Ascending aorta (tissue), 2 donors: Measurements from ENCODE around the gene PIP5K1A. TPM values are rescaled to one million over a fixed set of nuclear protein-coding genes. Genes with fewer than 3 reads are reported as not detected.

Source experiments
- DNase-seq, 2 donors: peaks; one replicate each; pipeline ENCODE4 v3.0.0-alpha.2; 2019; ENCODE audit warnings: low spot score in 2 of 2
- H3K27ac ChIP-seq, 2 donors: fragments of 200-600 bp; sonication (generic); one replicate each; pipeline ENCODE4 v1.5.1; 2016 to 2017; ENCODE audit warnings: mild to moderate bottlenecking in 1 of 2
- H3K27me3 ChIP-seq: fragments of 200-600 bp; sonication (generic); one replicate; pipeline ENCODE4 v1.5.1; 2017
- H3K36me3 ChIP-seq, 2 donors: fragments of 200-600 bp; sonication (generic); one replicate each; pipeline ENCODE4 v1.5.1; 2016
- H3K4me1 ChIP-seq, 2 donors: fragments of 200-600 bp; sonication (generic); one replicate each; pipeline ENCODE4 v1.5.1; 2016 to 2017; ENCODE audit warnings: mild to moderate bottlenecking in 1 of 2
- H3K4me3 ChIP-seq, 2 donors: fragments of 200-600 bp; sonication (generic); one replicate each; pipeline ENCODE4 v1.5.1; 2016 to 2017; ENCODE audit warnings: mild to moderate bottlenecking in 1 of 2
- H3K9me3 ChIP-seq, 2 donors: fragments of 200-600 bp; sonication (generic); one replicate each; pipeline ENCODE4 v1.5.1; 2016
- intact Hi-C: fragments of 100-400 bp; cut with DNase I; formaldehyde crosslinking; loops from one replicate; pipeline ENCODE4 v1.15.1; 2023
- total RNA-seq: library from RNA; depleted of rRNA; stranded (reverse); fragments of >200 nt; gene quantifications from one replicate; pipeline ENCODE4 v1.1.0, GENCODE V29; 2016
- TF ChIP-seq, protein P1 (sequence below), 3 experiments: fragments of 200-600 bp in 2 of 3; fragments of 450-650 bp in 1 of 3; sonication (generic) in 2 of 3; IDR thresholded peaks; one replicate each; pipeline ENCODE4 v1.5.1; 2016 to 2019; ENCODE audit warnings: antibody characterized with exemption in 3 of 3, mild to moderate bottlenecking in 1 of 3, moderate library complexity in 1 of 3

PIP5K1A gene
- total RNA-seq, 1 donor from 2014 or later, result 36.5 TPM

DNA sequence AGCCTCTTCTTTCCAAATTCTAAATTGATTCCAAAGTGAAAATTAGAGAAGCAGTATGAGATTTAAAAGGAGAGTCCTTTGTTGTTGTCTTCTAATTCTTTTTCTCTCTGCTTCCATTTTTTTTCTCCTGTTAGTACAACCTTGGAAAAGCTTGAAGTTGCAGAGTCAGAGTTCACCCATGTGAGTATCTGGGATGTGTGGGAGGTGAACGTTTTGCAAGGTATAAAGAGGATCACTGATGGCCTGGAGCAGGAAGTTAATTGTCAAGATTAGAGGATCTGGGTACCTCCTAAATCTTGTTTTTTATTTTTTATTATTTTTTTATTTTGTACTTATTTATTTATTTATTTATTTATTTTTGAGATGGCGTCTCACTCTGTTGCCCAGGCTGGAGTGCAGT, 48.4 kb downstream of the PIP5K1A start:
- no peak for DNase-seq
- H3K36me3 ChIP-seq, result peaks cover 73 to 75% of the 10 kb centered on the region in 2 donors
- no peaks in the 10 kb centered on the region for H3K9me3 ChIP-seq
- TF ChIP-seq, protein P1, sequence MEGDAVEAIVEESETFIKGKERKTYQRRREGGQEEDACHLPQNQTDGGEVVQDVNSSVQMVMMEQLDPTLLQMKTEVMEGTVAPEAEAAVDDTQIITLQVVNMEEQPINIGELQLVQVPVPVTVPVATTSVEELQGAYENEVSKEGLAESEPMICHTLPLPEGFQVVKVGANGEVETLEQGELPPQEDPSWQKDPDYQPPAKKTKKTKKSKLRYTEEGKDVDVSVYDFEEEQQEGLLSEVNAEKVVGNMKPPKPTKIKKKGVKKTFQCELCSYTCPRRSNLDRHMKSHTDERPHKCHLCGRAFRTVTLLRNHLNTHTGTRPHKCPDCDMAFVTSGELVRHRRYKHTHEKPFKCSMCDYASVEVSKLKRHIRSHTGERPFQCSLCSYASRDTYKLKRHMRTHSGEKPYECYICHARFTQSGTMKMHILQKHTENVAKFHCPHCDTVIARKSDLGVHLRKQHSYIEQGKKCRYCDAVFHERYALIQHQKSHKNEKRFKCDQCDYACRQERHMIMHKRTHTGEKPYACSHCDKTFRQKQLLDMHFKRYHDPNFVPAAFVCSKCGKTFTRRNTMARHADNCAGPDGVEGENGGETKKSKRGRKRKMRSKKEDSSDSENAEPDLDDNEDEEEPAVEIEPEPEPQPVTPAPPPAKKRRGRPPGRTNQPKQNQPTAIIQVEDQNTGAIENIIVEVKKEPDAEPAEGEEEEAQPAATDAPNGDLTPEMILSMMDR (IDR thresholded peaks at IDR 0.05), result no peak
- no peaks in the 10 kb centered on the region for H3K27me3 ChIP-seq
- no peak overlapping the region for H3K27ac ChIP-seq
- no peak overlapping the region for H3K4me3 ChIP-seq
- intact Hi-C loops, result no loop called here
- H3K4me1 ChIP-seq, result no peaks in the 10 kb centered on the region

DNA sequence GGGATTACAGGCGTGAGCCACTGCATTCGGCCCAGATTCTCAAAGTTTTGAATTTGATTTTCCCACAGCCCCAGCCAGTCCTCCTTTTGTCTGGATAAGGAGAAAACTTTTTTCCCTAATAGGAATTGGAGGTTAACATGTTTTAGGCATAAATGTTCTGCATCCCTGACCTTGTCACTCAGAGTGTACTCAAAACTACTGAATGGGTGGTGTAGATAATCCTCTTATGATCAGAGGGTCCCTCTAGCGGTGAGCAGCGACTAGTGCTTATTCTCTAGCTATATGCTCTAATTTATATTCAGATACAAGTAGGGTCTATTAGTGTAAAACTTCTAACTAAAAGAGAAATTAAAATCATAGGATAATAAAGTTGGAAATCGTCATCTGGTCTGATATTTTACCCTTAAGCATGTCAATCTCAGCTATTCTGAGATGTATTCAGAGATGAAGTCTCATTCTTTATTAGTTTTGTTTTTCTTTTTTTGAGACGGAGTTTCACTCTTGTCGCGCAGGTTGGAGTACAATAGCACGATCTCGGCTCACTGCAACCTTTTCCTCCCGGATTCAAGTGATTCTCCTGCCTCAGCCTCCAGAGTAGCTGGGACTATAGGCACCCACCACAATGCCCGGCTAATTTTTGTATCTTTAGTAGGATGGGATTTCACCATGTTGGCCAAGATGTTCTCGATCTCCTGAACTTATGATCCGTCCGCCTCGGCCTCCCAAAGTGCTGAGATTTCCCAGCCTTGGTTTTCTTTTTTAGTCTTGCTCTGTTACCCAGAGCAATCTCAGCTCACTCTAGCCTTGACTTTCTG, 53.5 kb downstream of the PIP5K1A start:
- peaks cover 28 to 30% of the 10 kb centered on the region in 2 donors for H3K36me3 ChIP-seq
- H3K27me3 ChIP-seq, result no peaks in the 10 kb centered on the region
- H3K27ac ChIP-seq, result no peak overlapping the region
- intact Hi-C loops, result no loop called here
- TF ChIP-seq, protein P1 (IDR thresholded peaks at IDR 0.05), result peak; percentile 67 to 82 (median 82)
- no peaks in the 10 kb centered on the region for H3K9me3 ChIP-seq
- H3K4me1 ChIP-seq, result peaks cover 0 to 7% of the 10 kb centered on the region in 2 donors
- DNase-seq, result peak in 1 of 2 donors; percentile 82
- no peak overlapping the region for H3K4me3 ChIP-seq

DNA sequence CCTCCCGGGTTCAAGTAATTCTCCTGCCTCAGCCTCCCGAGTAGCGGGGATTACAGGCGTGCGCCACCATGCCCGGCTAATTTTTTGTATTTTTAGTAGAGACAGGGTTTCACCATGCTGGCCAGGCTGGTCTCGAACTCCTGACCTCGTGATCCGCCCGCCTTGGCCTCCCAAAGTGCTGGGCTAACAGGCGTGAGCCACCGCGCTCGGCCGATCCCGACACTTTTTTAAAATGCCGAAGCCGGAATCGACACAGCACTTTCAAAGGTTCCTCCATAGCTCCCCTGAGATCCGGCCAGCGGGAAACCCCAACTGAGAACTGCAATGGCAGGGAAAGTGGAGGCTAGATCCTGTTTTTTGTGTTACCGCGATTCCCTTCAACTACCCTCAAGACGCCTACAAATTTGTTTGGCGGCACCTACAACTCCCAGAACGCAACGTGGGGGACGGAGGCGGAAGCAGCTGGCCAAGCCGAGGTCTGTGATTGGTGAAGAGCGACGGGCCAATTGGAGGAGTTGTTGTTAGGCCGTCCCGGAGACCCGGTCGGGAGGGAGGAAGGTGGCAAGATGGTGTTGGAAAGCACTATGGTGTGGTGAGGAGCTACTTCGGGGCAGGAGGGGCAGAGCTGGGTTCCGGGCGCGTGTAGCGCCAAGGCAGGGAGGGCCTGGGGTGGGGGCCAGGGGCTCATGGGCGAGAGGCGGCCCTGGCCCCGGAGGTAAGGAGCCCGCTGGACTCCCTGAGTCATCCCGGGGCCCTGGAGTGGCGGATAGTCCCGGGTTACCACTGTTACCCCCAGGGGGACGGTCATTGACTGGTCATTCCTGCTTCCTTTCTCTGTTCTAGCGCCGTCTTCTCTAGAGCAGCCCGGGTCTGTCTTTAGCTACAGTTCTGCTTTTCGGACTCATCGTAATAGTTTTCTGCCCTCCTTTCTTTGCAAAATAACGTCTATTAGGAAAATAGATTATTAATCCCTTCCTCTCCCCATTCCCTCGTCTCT, 56.2 kb downstream of the PIP5K1A start, which contains the start of gene PSMD4:
PSMD4 (plus strand) TSS at position 518 of the 997 bp plus-strand sequence; CDS start at position 567, 49 bp downstream.
- peaks cover 3 to 4% of the 10 kb centered on the region in 2 donors for H3K36me3 ChIP-seq
- H3K27ac ChIP-seq, result peak within 1 kb of the TSS; percentile 88 to 89
- intact Hi-C loops, result loop anchor here (1.0 kb wide), 2 partner anchors 28 to 56 kb away; partner anchors contain the start of genes PIP5K1A and ZNF687
- peak within 1 kb of the TSS; percentile 81 to 82 for H3K4me3 ChIP-seq
- H3K4me1 ChIP-seq, result peaks cover 0 to 7% of the 10 kb centered on the region in 2 donors
- TF ChIP-seq, protein P1 (IDR thresholded peaks at IDR 0.05), result no peak
- DNase-seq, result peak; percentile 79 to 97
- H3K27me3 ChIP-seq, result no peaks in the 10 kb centered on the region
- no peaks in the 10 kb centered on the region for H3K9me3 ChIP-seq

DNA sequence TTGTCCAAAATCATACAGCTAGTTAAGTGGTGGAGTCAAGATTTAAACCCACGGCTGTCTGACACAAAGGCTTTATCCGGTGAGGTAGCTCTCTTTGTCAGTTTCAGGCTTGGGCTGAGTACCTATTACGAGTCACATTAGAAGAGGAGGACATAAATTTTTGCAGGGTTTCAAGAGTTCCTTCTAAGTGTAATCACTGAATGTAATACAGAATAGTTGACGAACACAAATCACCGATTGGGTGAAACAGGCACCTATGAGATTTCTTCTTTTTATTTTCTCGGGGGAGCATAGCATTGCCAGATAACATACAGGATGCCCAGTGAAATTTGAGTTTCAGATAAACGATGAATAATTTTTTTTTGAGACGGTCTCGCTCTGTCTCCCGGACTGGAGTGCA, 57.0 kb downstream of the PIP5K1A start:
- H3K4me1 ChIP-seq, result peaks cover 0 to 7% of the 10 kb centered on the region in 2 donors
- H3K9me3 ChIP-seq, result no peaks in the 10 kb centered on the region
- H3K27me3 ChIP-seq, result no peaks in the 10 kb centered on the region
- peak overlapping the region; percentile 88 to 89 for H3K27ac ChIP-seq
- H3K4me3 ChIP-seq, result peak overlapping the region; percentile 81 to 82
- no peak for DNase-seq
- H3K36me3 ChIP-seq, result no peaks in the 10 kb centered on the region
- intact Hi-C loops, result no loop called here
- TF ChIP-seq, protein P1 (IDR thresholded peaks at IDR 0.05), result no peak

DNA sequence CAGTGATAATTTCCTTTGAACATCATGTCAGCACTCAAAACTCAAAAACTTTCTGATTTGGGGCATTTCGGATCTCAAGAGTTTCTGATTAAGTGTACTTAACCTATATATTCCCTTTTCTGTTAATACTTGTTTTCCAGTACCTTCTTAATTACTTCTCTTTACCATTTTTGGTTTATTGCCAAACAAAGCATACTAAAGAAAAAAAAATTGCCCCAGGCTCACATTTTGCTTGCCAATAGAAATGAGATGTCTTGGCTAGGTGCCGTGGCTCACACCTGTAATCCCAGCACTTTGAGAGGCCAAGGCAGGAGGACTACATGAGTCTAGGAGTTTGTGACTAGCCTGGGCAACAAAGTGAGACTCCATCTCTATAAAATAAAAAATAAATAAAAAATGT, 61.0 kb downstream of the PIP5K1A start:
- Histone ChIP-seq H3K4me3 (no peak overlapping the region), H3K36me3 (peaks cover 19 to 23% of the 10 kb centered on the region in 2 donors), H3K4me1 (peaks cover 0 to 7% of the 10 kb centered on the region in 2 donors), H3K27me3 (no peaks in the 10 kb centered on the region), H3K9me3 (no peaks in the 10 kb centered on the region), H3K27ac (no peak overlapping the region)
- TF ChIP-seq, protein P1 (IDR thresholded peaks at IDR 0.05), result no peak
- intact Hi-C loops, result no loop called here
- DNase-seq, result no peak
